Peyer's patch (tissue), 4 donors: Measurements from ENCODE around the gene TRIM49D1.
"Not testable (repeated sequence)": the region's sequence is repeated elsewhere in the genome, so short reads cannot be mapped to it uniquely, and the experiment has no call there.

ENCODE experiments used
- POLR2A ChIP-seq, 2 donors: fragments of 450-650 bp; IDR thresholded peaks; one replicate each; pipeline ENCODE4 v1.5.1; 2017; ENCODE audit warnings: antibody characterized with exemption in 2 of 2, mild to moderate bottlenecking in 2 of 2, moderate library complexity in 2 of 2
- TF ChIP-seq, protein P1 (sequence below), 6 experiments: fragments of 450-650 bp in 4 of 6; fragments of 200-600 bp in 2 of 6; sonication (generic) in 1 of 6; IDR thresholded peaks; one replicate each; pipeline ENCODE4 v1.5.1; 2017 to 2019; ENCODE audit warnings: antibody characterized with exemption in 6 of 6, mild to moderate bottlenecking in 3 of 6, moderate library complexity in 1 of 6

GRCh38 chr11:89893245-89893644 is 28.8 kb downstream of the TRIM49D1 start:
- TF ChIP-seq, protein P1, sequence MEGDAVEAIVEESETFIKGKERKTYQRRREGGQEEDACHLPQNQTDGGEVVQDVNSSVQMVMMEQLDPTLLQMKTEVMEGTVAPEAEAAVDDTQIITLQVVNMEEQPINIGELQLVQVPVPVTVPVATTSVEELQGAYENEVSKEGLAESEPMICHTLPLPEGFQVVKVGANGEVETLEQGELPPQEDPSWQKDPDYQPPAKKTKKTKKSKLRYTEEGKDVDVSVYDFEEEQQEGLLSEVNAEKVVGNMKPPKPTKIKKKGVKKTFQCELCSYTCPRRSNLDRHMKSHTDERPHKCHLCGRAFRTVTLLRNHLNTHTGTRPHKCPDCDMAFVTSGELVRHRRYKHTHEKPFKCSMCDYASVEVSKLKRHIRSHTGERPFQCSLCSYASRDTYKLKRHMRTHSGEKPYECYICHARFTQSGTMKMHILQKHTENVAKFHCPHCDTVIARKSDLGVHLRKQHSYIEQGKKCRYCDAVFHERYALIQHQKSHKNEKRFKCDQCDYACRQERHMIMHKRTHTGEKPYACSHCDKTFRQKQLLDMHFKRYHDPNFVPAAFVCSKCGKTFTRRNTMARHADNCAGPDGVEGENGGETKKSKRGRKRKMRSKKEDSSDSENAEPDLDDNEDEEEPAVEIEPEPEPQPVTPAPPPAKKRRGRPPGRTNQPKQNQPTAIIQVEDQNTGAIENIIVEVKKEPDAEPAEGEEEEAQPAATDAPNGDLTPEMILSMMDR (IDR thresholded peaks at IDR 0.05) = not testable (repeated sequence)
- not testable (repeated sequence) for TF ChIP-seq POLR2A (IDR thresholded peaks at IDR 0.05)
